ENCODE data around the gene GOLT1A.
A peak's percentile ranks its signal among the peaks of the same experiment; 100 is the strongest.

The GOLT1A gene

GRCh38 chr1:204194080-204194479 is 19.7 kb downstream of the GOLT1A start:
- no peak for TF ChIP-seq CTCF (conservative IDR thresholded peaks at IDR 0.05; ENCODE audit: control insufficient read depth, insufficient read depth, low read depth, low read length)
- no peak for DNase-seq (ENCODE audit: low read depth)
- H3K4me3 ChIP-seq (ENCODE audit: control insufficient read depth, low read depth, low read length): no peak overlapping the region

GRCh38 chr1:204192589-204193352 is 21.0 kb downstream of the GOLT1A start:
- TF ChIP-seq CTCF (conservative IDR thresholded peaks at IDR 0.05; ENCODE audit: control insufficient read depth, insufficient read depth, low read depth, low read length): no peak
- DNase-seq (ENCODE audit: low read depth): no peak
- H3K4me3 ChIP-seq (ENCODE audit: control insufficient read depth, low read depth, low read length): no peak overlapping the region

- no peak overlapping the region for H3K4me3 ChIP-seq (ENCODE audit: control insufficient read depth, low read depth, low read length)
- no peak for DNase-seq (ENCODE audit: low read depth)
- TF ChIP-seq CTCF (conservative IDR thresholded peaks at IDR 0.05; ENCODE audit: control insufficient read depth, insufficient read depth, low read depth, low read length): no peak
Measured at GRCh38 chr1:204192046-204192445, 21.7 kb downstream of the GOLT1A start.

GRCh38 chr1:204191456-204191855 is 22.3 kb downstream of the GOLT1A start:
- no peak overlapping the region for H3K4me3 ChIP-seq (ENCODE audit: control insufficient read depth, low read depth, low read length)
- TF ChIP-seq CTCF (conservative IDR thresholded peaks at IDR 0.05; ENCODE audit: control insufficient read depth, insufficient read depth, low read depth, low read length): no peak
- DNase-seq (ENCODE audit: low read depth): no peak

GRCh38 chr1:204190212-204191211 is 23.3 kb downstream of the GOLT1A start:
- no peak overlapping the region for H3K4me3 ChIP-seq (ENCODE audit: control insufficient read depth, low read depth, low read length)
- DNase-seq (ENCODE audit: low read depth): peak; percentile 69
- TF ChIP-seq CTCF (conservative IDR thresholded peaks at IDR 0.05; ENCODE audit: control insufficient read depth, insufficient read depth, low read depth, low read length): no peak

GRCh38 chr1:204188959-204189639 is 24.7 kb downstream of the GOLT1A start:
- TF ChIP-seq CTCF (conservative IDR thresholded peaks at IDR 0.05; ENCODE audit: control insufficient read depth, insufficient read depth, low read depth, low read length): no peak
- H3K4me3 ChIP-seq (ENCODE audit: control insufficient read depth, low read depth, low read length): no peak overlapping the region
- no peak for DNase-seq (ENCODE audit: low read depth)

All from fibroblast of mammary gland (primary cell).